ENCODE data around the gene IL32. TPM values are rescaled to one million over a fixed set of nuclear protein-coding genes. Genes with fewer than 3 reads are reported as not detected.

The IL32 gene
- total RNA-seq, 4 donors from 2014 or later: 4.2 to 32.9 (median 21.7) TPM

DNA sequence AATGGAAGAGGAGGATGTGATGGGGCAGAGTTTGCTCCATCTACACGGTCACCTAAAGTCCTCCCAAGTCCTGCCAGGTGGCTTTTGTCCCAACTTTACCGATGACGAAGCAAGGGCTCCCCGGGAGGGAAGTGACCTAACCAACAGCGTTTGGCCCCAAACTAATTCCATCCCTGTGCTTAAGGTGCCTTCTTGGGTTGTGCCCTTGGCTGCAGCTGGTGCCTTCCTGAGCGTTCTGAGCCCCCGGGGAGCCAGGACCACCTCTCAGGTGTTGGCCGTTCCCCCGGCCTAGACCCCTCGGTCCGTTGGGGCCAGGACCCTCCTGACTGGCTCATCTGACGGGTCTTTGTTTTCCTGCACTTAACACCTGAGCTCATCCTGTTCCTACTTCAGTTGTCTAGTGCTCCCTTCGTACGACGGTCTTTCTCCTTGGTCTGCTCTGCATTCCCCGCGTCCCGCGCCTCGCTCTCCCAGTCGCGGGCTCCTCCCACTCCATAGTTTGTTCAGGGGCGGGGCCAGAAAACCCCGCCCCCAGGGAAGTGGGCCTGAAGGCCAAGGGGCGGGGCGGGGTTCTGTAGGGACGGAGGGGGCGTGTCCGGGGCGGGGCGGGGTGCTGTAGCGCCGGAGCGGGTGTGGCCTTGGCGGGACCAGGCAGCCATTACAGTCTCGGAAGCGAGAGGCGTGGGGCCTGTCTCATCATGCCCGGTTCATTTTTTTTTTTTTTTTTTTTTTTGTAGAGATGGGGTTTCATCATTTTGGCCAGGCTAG, 34.5 kb downstream of the IL32 start:
- 3 to 7% methylated on average over 39 of the region's 39 CpGs for WGBS, 2 donors
- no peaks in the 10 kb centered on the region for H3K9me3 ChIP-seq
- H3K4me3 ChIP-seq: peak overlapping the region in 1 of 4 donors; percentile 15
- peak; percentile 77 to 78 for DNase-seq (ENCODE audit: low spot score in 2 of 2)
- H3K27ac ChIP-seq: no peak overlapping the region
- peaks cover 0 to 7% (median 3%) of the 10 kb centered on the region in 4 donors for H3K4me1 ChIP-seq
- H3K36me3 ChIP-seq: no peaks in the 10 kb centered on the region
- H3K27me3 ChIP-seq: peaks cover 0 to 52% of the 10 kb centered on the region in 2 donors
- no peak for TF ChIP-seq CTCF (IDR thresholded peaks at IDR 0.05)
- no peak for TF ChIP-seq EP300 (IDR thresholded peaks at IDR 0.05)
- TF ChIP-seq POLR2A (IDR thresholded peaks at IDR 0.05): no peak

DNA sequence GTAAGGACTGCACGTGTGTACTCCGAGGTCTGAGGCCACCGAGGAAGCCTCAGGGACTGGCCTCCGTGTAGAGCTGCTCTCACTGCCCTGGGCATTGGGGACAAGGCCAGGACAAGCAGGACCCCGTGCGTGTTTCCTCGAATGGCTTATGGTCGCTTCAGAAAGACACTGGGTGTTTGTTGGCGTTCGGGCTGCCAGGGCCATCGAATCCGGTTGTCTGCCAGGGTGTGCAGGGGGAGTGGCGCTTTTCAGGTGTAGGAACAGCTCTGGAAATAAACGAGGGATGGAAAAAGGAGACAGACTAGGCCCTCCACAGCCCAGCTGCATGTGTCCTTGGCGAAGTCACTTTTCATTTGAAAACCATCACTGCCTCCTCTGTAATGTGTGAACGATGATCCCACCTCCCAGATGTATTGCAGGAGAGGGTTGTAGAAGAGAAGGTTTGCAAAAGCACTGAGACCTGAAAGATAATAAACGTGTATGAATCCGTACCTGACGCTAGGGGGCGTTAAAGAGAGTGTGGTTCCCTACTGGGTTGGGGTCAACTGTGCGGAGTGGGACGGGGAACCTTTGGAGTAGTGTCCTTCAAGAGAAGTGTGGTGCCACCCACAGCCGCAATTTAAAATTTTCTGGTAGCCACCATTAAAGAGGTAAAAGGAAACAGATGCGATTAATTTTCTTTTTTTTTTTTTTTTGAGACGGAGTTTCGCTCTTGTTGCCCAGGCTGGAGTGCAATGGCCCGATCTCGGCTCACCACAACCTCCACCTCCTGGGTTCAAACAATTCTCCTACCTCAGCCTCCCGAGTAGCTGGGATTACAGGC, 35.8 kb downstream of the IL32 start:
- Histone ChIP-seq H3K9me3 (no peaks in the 10 kb centered on the region), H3K36me3 (no peaks in the 10 kb centered on the region), H3K4me1 (peaks cover 0 to 14% (median 5%) of the 10 kb centered on the region in 4 donors), H3K4me3 (no peak overlapping the region), H3K27me3 (peaks cover 0 to 52% of the 10 kb centered on the region in 2 donors), H3K27ac (peak overlapping the region in 1 of 4 donors; percentile 15)
- 39 to 63% methylated on average over 20 to 29 of the region's 29 CpGs for WGBS, 2 donors
- no peak for DNase-seq (ENCODE audit: low spot score in 2 of 2)
- no peak for TF ChIP-seq EP300 (IDR thresholded peaks at IDR 0.05)
- peak in 4 of 5 experiments; percentile 28 to 39 (median 32) for TF ChIP-seq CTCF (IDR thresholded peaks at IDR 0.05)

DNA sequence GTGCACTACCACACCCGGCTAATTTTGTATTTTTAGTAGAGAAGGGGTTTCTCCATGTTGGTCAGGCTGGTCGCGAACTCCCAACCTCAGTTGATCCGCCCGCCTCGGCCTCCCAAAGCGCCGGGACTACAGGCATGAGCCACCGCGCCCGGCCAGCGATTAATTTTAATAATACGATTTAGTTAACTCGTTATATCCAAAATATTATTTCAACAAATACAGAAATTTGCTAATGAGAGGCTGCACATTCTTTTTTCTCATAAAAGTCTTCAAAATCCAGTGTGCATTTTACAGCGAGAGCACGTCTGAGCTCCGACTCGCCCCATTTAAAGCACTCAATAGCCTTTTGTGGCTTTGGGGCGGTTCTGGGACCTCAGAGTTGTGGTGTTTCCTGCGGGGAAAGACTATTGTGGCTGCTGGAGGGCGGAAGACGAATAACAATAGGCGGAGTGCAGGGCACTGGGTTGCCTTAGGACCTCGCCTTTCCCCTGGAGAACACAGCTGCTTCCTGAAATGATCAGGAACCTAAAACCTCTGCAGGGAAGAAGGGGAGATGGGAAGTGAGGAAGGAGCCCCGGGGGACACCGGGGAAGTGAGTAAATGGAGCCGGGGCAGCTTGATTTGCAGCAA, 36.5 kb downstream of the IL32 start:
- H3K9me3 ChIP-seq: no peaks in the 10 kb centered on the region
- no peak for TF ChIP-seq POLR2A (IDR thresholded peaks at IDR 0.05)
- peak in 1 of 2 donors; percentile 40 for TF ChIP-seq EP300 (IDR thresholded peaks at IDR 0.05)
- DNase-seq (ENCODE audit: low spot score in 2 of 2): no peak
- H3K4me3 ChIP-seq: no peak overlapping the region
- no peaks in the 10 kb centered on the region for H3K36me3 ChIP-seq
- peaks cover 0 to 51% of the 10 kb centered on the region in 2 donors for H3K27me3 ChIP-seq
- H3K27ac ChIP-seq: peak overlapping the region in 1 of 4 donors; percentile 15
- peaks cover 0 to 18% (median 8%) of the 10 kb centered on the region in 4 donors for H3K4me1 ChIP-seq
- WGBS, 2 donors: 18 to 44% methylated on average over 27 of the region's 27 CpGs

- H3K27ac ChIP-seq: peak overlapping the region; percentile 26 to 86 (median 74)
- H3K9me3 ChIP-seq: no peaks in the 10 kb centered on the region
- no peaks in the 10 kb centered on the region for H3K36me3 ChIP-seq
- H3K4me1 ChIP-seq: peaks cover 0 to 18% (median 11%) of the 10 kb centered on the region in 4 donors
- H3K4me3 ChIP-seq: peak overlapping the region; percentile 48 to 70 (median 58)
- peak; percentile 53 to 76 for DNase-seq (ENCODE audit: low spot score in 2 of 2)
- peak; percentile 29 to 68 for TF ChIP-seq EP300 (IDR thresholded peaks at IDR 0.05)
- no peak for TF ChIP-seq CTCF (IDR thresholded peaks at IDR 0.05)
- 2 to 6% methylated on average over 31 to 38 of the region's 74 CpGs for WGBS, 2 donors
- H3K27me3 ChIP-seq: peaks cover 0 to 11% of the 10 kb centered on the region in 2 donors
Measured at GRCh38 chr16:3106205-3106928, 40.9 kb downstream of the IL32 start.
